K562 (cell line): ENCODE data around the gene KIAA0825.

Source experiments
- ESRRA ChIP-seq: fragments of 450-650 bp; IDR thresholded peaks from 2 replicates; pipeline ENCODE4 v1.6.1; 2014; ENCODE audit warnings: low read depth, mild to moderate bottlenecking, moderate library complexity, borderline replicate concordance
- EZH2 ChIP-seq: IDR thresholded peaks from 2 replicates; pipeline ENCODE4 v1.6.1; 2012; ENCODE audit warnings: low read depth, mild to moderate bottlenecking, inconsistent platforms, low read length, borderline replicate concordance
- KLF1 ChIP-seq: fragments of 450-650 bp; IDR thresholded peaks from 2 replicates; pipeline ENCODE4 v1.6.1; 2016; ENCODE audit warnings: missing genetic modification characterization, missing compliant biosample characterization
- MAFK ChIP-seq: IDR thresholded peaks from 2 replicates; pipeline ENCODE4 v1.6.1; 2011; ENCODE audit warnings: low read length, improper control_type of control experiment
- NBN ChIP-seq: fragments of 450-650 bp; IDR thresholded peaks from 2 replicates; pipeline ENCODE4 v1.6.1; 2016; ENCODE audit warnings: low read depth, mild to moderate bottlenecking
- RBBP5 ChIP-seq: fragments of 200-600 bp; sonication (generic); IDR thresholded peaks from 2 replicates; pipeline ENCODE4 v1.6.1; 2012; ENCODE audit warnings: borderline replicate concordance, mild to moderate bottlenecking, low read length, control low read depth, inconsistent platforms; ENCODE audit not compliant: insufficient read depth, poor library complexity, severe bottlenecking
- SP1 ChIP-seq: sonication (generic); formaldehyde crosslinking; IDR thresholded peaks from 2 replicates; pipeline ENCODE4 v1.8.1; 2022; ENCODE audit warnings: mild to moderate bottlenecking, missing genetic modification reagents
- TARDBP ChIP-seq: fragments of 450-650 bp; IDR thresholded peaks from 2 replicates; pipeline ENCODE4 v1.6.1; 2016
- ZBTB8A ChIP-seq: fragments of 450-650 bp; IDR thresholded peaks from 2 replicates; pipeline ENCODE4 v1.6.1; 2018; ENCODE audit warnings: mild to moderate bottlenecking, moderate library complexity; ENCODE audit not compliant: partially characterized antibody
- TF ChIP-seq, protein P1 (sequence below), 3 experiments: IDR thresholded peaks in 2 of 3; conservative IDR thresholded peaks in 1 of 3; 2 replicates each; pipeline ENCODE4 v1.5.1; 2011 to 2012; ENCODE audit warnings: low read length in 3 of 3, mild to moderate bottlenecking in 3 of 3, control low read depth in 2 of 3, improper control_type of control experiment in 1 of 3, inconsistent platforms in 1 of 3, low read depth in 1 of 3, mixed read lengths in 1 of 3, moderate library complexity in 1 of 3; ENCODE audit not compliant: insufficient read depth in 2 of 3
- TF ChIP-seq, protein P2 (sequence below): sonication (generic); formaldehyde crosslinking; IDR thresholded peaks from 2 replicates; pipeline ENCODE4 v1.9.0; 2022; ENCODE audit warnings: mild to moderate bottlenecking, missing genetic modification reagents
- TF ChIP-seq, protein P3 (sequence below): fragments of 250-450 bp; sonication (Bioruptor Pico); IDR thresholded peaks from 2 replicates; pipeline ENCODE4 v1.8.0; 2021; ENCODE audit warnings: borderline replicate concordance, mild to moderate bottlenecking, moderate library complexity; ENCODE audit not compliant: poor library complexity, severe bottlenecking
- TF ChIP-seq, protein P4 (sequence below): sonication (generic); formaldehyde crosslinking; IDR thresholded peaks from 2 replicates; pipeline ENCODE4 v1.8.1; 2023; ENCODE audit warnings: mild to moderate bottlenecking, missing genetic modification reagents, moderate library complexity

DNA sequence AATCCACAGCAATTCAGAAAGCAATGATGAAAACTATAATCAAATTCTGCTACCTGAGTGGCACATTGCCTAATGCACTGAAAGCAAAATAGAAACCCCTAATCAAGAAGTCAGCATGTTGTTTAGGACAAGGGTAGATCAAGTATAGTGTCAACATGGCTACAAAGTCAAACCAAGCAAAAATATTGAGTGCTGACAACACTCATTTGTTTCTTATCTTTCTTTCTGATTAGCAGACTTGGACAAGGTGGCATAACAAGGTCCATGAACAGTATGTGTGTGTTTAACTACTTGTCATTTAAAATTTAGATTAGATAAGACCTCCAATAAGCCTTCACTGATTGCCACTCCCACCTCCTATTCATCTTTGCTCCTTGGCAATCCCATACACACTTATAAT is 332.4 kb downstream of the KIAA0825 start:
- TF ChIP-seq, protein P1, sequence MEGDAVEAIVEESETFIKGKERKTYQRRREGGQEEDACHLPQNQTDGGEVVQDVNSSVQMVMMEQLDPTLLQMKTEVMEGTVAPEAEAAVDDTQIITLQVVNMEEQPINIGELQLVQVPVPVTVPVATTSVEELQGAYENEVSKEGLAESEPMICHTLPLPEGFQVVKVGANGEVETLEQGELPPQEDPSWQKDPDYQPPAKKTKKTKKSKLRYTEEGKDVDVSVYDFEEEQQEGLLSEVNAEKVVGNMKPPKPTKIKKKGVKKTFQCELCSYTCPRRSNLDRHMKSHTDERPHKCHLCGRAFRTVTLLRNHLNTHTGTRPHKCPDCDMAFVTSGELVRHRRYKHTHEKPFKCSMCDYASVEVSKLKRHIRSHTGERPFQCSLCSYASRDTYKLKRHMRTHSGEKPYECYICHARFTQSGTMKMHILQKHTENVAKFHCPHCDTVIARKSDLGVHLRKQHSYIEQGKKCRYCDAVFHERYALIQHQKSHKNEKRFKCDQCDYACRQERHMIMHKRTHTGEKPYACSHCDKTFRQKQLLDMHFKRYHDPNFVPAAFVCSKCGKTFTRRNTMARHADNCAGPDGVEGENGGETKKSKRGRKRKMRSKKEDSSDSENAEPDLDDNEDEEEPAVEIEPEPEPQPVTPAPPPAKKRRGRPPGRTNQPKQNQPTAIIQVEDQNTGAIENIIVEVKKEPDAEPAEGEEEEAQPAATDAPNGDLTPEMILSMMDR (IDR thresholded peaks at IDR 0.05 in 2 of 3, conservative IDR thresholded peaks at IDR 0.05 in 1 of 3; ENCODE audit: insufficient read depth in 2 of 3, low read depth in 1 of 3, low read length in 3 of 3), result no peak
- TF ChIP-seq ESRRA (no peak), EZH2 (no peak), SP1 (CRISPR knock-in tag) (no peak), RBBP5 (no peak), TARDBP (no peak), NBN (no peak), MAFK (no peak), ZBTB8A (no peak), KLF1 (tag) (no peak)
- TF ChIP-seq, protein P2, sequence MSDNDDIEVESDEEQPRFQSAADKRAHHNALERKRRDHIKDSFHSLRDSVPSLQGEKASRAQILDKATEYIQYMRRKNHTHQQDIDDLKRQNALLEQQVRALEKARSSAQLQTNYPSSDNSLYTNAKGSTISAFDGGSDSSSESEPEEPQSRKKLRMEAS, result no peak
- TF ChIP-seq, protein P3, sequence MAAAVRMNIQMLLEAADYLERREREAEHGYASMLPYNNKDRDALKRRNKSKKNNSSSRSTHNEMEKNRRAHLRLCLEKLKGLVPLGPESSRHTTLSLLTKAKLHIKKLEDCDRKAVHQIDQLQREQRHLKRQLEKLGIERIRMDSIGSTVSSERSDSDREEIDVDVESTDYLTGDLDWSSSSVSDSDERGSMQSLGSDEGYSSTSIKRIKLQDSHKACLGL (CRISPR knock-in tag), result no peak
- TF ChIP-seq, protein P4, sequence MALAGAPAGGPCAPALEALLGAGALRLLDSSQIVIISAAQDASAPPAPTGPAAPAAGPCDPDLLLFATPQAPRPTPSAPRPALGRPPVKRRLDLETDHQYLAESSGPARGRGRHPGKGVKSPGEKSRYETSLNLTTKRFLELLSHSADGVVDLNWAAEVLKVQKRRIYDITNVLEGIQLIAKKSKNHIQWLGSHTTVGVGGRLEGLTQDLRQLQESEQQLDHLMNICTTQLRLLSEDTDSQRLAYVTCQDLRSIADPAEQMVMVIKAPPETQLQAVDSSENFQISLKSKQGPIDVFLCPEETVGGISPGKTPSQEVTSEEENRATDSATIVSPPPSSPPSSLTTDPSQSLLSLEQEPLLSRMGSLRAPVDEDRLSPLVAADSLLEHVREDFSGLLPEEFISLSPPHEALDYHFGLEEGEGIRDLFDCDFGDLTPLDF, result no peak
